GM21737 (cell line): ENCODE results near the gene NKAPD1.
"Not testable (repeated sequence)": the region's sequence is repeated elsewhere in the genome, so short reads cannot be mapped to it uniquely, and the experiment has no call there.

Experiments
- ATAC-seq: cut with Tn5 transposase; IDR thresholded peaks from one replicate; pipeline ENCODE4 v1.9.1; 2021; ENCODE audit warnings: mild to moderate bottlenecking, moderate library complexity; ENCODE audit not compliant: unreplicated experiment

NKAPD1 gene

GRCh38 chr11:112085822-112086421 is 11.8 kb downstream of the NKAPD1 start:
- ATAC-seq, result peak; percentile 30

DNA sequence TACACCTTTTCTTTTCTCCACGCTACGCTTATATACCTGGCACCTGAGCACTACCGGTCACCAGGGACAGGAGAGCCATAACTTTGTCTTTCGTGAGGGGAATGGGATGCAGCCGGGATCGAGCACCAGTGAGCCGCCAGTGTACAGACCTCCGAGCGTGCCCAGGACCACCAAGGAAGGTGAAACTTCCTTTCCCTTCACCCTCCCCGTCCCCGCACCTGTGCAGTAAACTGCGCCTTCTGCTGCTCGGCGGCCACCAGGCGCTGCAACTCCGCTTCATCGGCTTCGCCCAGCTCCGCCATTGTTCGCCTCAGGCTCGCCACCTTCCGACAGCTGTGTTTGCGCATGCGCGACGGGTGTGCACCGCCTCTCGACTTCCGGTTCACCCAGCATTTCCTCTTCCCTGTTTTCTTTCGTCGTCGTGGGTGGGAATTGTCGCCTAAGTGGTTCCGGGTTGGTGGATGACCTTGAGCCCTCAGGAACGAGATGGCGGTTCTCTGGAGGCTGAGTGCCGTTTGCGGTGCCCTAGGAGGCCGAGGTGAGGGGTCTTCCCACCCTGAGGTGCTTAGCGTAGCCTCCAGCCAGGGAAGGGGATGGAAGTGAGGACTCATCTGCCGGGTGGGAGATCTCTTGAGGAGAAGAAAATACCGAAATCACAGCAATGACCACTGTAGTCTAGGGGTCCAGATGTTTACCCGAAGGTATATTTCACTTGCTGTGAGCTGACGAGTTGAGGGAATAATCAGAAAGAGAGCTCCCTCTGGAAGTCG is 12.5 kb downstream of the NKAPD1 start, which contains the start of the genes SDHD and TIMM8B:
Gene SDHD, plus strand, starts transcription at position 452 of the 770 bp plus-strand sequence. Its CDS starts 35 bp downstream, at position 487.
Gene TIMM8B, minus strand, starts transcription at position 335 of the 770 bp plus-strand sequence. Its CDS starts 33 bp downstream, at position 302.
- ATAC-seq, result peak; percentile 83

GRCh38 chr11:112087212-112087611 is 13.1 kb downstream of the NKAPD1 start:
- ATAC-seq, result peak; percentile 1

- ATAC-seq, result not testable (repeated sequence)
Measured at GRCh38 chr11:112095302-112095701, 21.2 kb downstream of the NKAPD1 start.

GRCh38 chr11:112096194-112096593 is 22.1 kb downstream of the NKAPD1 start:
- ATAC-seq, result no peak

DNA sequence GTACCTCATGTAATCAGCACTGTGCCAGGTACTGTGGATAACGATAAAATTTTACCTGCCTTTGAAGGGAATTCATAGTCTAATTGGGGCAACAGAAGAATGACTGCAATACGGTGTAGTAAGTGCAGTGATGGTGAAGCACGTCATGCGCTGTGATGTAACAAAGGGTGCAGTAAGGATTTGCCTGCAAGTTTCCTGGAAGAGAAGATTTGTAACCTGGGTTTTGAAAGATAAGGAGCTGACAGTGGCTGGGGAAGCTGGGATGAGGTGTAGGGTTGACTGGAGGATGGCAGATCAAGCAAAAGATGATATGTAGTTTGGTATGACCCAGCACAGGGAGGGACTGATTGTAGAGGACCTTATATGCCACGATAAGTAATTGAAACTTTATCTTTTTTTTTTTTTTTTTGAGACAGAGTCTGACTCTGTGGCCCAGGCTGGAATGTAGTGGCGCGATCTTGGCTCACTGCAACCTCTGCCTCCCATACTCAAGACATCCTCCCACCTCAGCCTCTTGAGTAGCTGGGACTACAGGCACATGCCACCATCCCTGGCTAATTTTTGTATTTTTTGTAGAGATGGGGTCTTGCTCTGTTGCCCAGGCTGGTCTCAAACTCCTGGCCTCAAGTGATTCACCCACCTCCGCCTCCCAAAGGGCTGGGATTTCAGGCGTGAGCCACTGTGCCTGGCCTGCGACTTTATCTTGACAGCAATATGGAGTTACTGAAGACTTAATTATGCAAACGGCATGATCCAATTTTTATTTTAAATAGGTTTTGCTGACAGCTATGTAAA is 23.8 kb downstream of the NKAPD1 start:
- no peak for ATAC-seq

DNA sequence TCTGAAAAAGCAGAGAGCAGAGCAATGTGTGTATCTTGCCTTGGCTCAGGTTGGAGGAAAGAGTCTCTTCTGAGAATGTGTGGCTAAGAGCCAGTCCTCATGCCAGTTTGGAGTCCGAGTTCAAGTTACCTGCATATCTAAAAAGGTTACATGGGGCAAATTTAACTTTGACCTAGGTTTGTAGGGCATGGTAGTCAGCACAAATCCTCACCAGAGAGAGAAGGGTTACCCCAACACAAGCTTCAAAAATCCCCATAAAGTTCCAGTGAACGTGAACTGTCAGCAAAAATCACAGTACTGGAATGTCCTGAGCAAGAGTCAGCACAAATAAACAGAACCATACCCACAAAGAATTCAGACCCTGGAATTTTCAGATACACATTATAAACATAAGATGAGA is 26.4 kb downstream of the NKAPD1 start:
- no peak for ATAC-seq

DNA sequence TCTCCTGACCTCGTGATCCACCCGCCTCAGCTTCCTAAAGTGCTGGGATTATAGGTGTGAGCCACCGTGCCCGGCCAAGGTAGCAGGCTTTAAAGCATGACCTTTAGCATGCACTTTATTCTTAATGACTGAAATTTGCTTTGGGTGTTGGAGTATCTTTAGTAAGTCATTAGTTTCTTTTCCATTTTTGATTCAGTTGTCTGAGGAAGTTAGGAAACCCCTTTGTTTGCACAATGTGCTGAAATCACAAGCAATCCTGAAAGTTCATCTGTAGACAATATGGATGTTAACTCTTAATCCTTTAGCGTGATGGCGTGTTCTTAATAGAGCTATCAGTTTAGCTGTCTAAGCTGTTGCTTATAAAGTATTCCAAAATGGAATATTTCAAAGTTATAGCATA is 29.3 kb downstream of the NKAPD1 start:
- ATAC-seq, result no peak

- no peak for ATAC-seq
Measured at GRCh38 chr11:112106070-112106469, 32.0 kb downstream of the NKAPD1 start.

GRCh38 chr11:112113539-112114457 is 39.7 kb downstream of the NKAPD1 start:
- ATAC-seq, result no peak

DNA sequence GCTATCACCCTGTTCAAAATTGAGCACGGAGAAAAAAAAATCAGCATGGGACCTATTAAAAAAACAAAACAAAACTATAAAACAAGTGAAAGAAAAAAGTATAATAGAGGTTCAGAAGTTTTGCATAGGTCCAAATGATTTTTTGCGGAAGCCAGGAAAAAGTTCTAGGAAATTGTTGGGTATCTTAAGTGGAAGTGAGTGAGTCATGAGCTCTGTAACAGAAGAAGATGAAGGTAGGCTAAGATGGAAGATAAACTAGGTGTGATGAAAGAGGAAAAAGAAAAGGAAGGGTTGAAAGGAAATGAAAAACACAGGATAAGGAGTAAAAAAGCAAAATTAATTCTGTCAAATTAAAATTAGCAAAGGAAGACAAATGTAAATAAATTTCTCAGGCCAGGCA is 40.4 kb downstream of the NKAPD1 start:
- no peak for ATAC-seq

DNA sequence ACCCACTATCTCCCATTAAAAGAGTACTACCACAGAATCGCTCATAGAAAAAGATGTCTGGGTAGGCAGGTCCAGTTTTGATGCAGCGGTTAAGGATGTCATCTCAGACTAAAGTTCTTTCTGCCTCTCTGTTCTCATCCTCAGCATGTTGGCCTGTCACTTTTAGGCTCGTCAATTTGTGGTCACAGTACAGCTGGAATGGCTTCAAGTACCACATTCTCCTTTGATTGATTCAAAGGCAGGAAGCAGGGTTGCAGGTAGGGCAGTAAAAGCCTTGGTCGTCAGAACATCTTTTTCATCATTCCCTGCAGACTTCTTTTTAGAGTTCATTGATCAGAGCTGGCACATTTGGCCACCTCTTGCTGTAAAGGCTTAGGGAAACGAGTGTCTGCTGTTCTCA is 41.3 kb downstream of the NKAPD1 start:
- ATAC-seq, result no peak

GRCh38 chr11:112118176-112118575 is 44.1 kb downstream of the NKAPD1 start:
- no peak for ATAC-seq

DNA sequence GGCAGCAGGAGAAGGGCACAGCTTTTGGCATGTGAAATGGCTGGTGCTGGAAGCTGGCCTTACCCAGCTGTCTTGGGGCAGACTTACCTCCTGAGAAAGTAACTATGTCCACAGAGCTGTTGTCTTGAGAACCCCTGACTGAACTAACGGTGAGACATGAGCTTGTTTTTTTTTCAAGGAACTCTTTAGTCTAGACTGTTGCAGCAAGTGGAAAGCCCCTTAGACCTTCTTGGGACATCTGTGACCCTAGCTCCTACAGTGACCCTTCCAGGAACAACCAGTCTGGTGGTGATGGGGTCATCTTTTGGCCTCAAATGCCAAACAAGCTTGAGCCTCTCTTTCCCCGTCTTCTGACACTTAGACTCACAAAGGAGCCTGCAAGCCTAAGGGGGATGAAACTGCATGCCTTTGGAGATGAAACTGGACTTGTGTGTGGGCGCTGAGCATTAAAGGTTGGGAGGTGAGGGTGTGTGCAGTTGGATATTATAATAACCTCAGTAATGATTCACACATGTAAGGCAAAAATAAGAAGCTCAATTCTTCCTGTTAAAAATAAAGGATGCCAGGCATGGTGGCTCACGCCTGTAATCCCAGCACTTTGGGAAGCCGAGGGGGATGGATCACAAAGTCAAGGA is 48.0 kb downstream of the NKAPD1 start:
- no peak for ATAC-seq

DNA sequence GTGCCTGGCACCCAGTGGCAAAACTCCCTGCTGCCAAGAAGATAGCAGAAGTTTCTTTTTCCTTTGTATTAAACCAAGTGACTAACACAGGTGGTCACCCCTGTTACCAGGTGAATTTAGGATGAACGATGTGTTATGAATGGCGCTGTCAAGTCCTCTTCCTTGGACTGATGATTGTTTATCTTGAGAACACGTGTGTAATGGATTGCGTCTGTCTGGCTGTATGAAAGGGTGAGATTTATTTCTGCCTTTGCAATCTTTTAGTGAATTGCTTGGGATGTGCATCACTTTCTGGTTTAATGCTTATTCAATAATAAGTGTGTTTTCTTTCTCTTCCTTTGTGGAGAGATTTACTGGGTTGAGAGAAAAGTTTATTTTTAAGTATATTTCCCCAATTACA is 49.0 kb downstream of the NKAPD1 start:
- no peak for ATAC-seq

- ATAC-seq, result no peak
Measured at GRCh38 chr11:112127056-112127455, 53.0 kb downstream of the NKAPD1 start.

GRCh38 chr11:112128483-112129121 is 54.5 kb downstream of the NKAPD1 start:
- ATAC-seq, result no peak

DNA sequence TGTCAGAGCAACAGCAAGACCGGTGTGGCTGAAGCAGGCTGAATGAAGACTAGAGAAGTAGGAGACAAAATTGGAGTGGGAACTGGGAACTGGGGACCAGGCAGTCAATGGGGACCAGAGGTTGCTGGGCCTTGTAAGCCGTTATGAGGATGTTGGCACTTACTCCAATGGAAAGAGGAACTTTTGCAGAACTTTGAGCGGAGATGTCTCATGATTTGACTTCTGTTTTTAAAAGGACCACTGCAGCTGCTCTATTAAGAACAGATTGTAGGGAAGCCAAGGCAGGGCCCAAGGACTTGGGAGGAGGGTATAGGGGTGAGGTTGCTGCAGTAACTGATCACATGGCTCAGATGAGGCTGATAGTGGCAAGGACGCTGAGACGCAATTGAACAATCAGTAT is 55.6 kb downstream of the NKAPD1 start:
- no peak for ATAC-seq

- no peak for ATAC-seq
Measured at GRCh38 chr11:112132737-112133136, 58.6 kb downstream of the NKAPD1 start.

DNA sequence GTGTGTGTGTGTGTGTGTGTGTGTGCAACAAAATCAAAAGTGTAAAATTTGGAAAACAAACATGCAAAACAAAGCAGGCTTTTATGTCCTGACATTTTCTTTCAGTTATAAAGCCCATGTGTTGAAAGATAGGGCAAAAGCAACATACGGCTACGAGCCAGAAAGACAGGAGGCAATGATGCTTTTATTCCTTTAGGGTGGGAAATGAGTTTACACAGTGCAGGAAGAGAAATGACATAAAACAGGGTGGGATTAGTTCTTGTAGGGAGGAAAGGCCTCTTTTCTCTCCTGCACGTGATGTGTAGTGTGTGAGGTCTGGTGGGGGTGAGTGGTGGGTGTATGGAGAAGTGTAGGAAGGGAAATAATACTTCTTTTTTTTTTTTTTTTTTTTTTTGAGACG is 60.4 kb downstream of the NKAPD1 start:
- ATAC-seq, result no peak
